ENCODE measurements around the gene AHDC1. TPM values are rescaled to one million over a fixed set of nuclear protein-coding genes. Genes with fewer than 3 reads are reported as not detected.
"Not testable (repeated sequence)": the region's sequence is repeated elsewhere in the genome, so short reads cannot be mapped to it uniquely, and the experiment has no call there.

The AHDC1 gene
- total RNA-seq, 1 donor from 2014 or later = 205 TPM

GRCh38 chr1:27543284-27543683 is 60.7 kb downstream of the AHDC1 start:
- TF ChIP-seq CTCF (IDR thresholded peaks at IDR 0.05) = no peak
- no peaks in the 10 kb centered on the region for H3K27me3 ChIP-seq
- peaks cover 24 to 27% of the 10 kb centered on the region in 2 donors for H3K36me3 ChIP-seq
- H3K9me3 ChIP-seq = no peaks in the 10 kb centered on the region
- intact Hi-C loops (cut with DNase I) = loop anchor here (5.0 kb wide), 3 partner anchors 51 to 126 kb away; partner anchors contain the start of gene WASF2
- no peak overlapping the region for H3K4me3 ChIP-seq
- peak overlapping the region; percentile 79 to 91 for H3K27ac ChIP-seq
- DNase-seq (ENCODE audit: low spot score in 2 of 2) = no peak
- H3K4me1 ChIP-seq = peaks cover 37 to 61% of the 10 kb centered on the region in 2 donors

GRCh38 chr1:27542463-27543273 is 61.3 kb downstream of the AHDC1 start:
- Histone ChIP-seq H3K27me3 (no peaks in the 10 kb centered on the region), H3K4me3 (no peak overlapping the region), H3K27ac (peak overlapping the region; percentile 79 to 91), H3K36me3 (peaks cover 18 to 21% of the 10 kb centered on the region in 2 donors), H3K9me3 (no peaks in the 10 kb centered on the region), H3K4me1 (peaks cover 41 to 66% of the 10 kb centered on the region in 2 donors)
- intact Hi-C loops (cut with DNase I) = loop anchor here (5.0 kb wide), 3 partner anchors 50 to 125 kb away; partner anchors contain the start of gene WASF2
- TF ChIP-seq CTCF (IDR thresholded peaks at IDR 0.05) = no peak
- DNase-seq (ENCODE audit: low spot score in 2 of 2) = no peak

GRCh38 chr1:27539901-27540861 is 63.8 kb downstream of the AHDC1 start:
- peaks cover 40 to 67% of the 10 kb centered on the region in 2 donors for H3K4me1 ChIP-seq
- peak overlapping the region; percentile 43 to 91 for H3K27ac ChIP-seq
- intact Hi-C loops (cut with DNase I) = loop anchor here (5.0 kb wide), 3 partner anchors 48 to 123 kb away; partner anchors contain the start of gene WASF2
- TF ChIP-seq CTCF (IDR thresholded peaks at IDR 0.05) = no peak
- DNase-seq (ENCODE audit: low spot score in 2 of 2) = peak in 1 of 2 donors; percentile 89
- no peak overlapping the region for H3K4me3 ChIP-seq
- H3K9me3 ChIP-seq = no peaks in the 10 kb centered on the region
- H3K36me3 ChIP-seq = peaks cover under 1 to 10% of the 10 kb centered on the region in 2 donors
- no peaks in the 10 kb centered on the region for H3K27me3 ChIP-seq

GRCh38 chr1:27538793-27539192 is 65.2 kb downstream of the AHDC1 start:
- Histone ChIP-seq H3K9me3 (no peaks in the 10 kb centered on the region), H3K4me3 (no peak overlapping the region), H3K36me3 (peaks cover 14 to 22% of the 10 kb centered on the region in 2 donors), H3K27me3 (no peaks in the 10 kb centered on the region), H3K4me1 (peaks cover 30 to 53% of the 10 kb centered on the region in 2 donors), H3K27ac (peak overlapping the region; percentile 2 to 27)
- DNase-seq (ENCODE audit: low spot score in 2 of 2) = no peak
- TF ChIP-seq CTCF (IDR thresholded peaks at IDR 0.05) = no peak
- intact Hi-C loops (cut with DNase I) = no loop called here

GRCh38 chr1:27538305-27538676 is 65.7 kb downstream of the AHDC1 start:
- H3K4me3 ChIP-seq; H3K27me3 ChIP-seq; intact Hi-C loops (cut with DNase I); H3K9me3 ChIP-seq; DNase-seq (ENCODE audit: low spot score in 2 of 2): not testable (repeated sequence)
- H3K27ac ChIP-seq = peak overlapping the region; percentile 2 to 27
- peaks cover 30 to 50% of the 10 kb centered on the region in 2 donors for H3K4me1 ChIP-seq
- peaks cover 19 to 27% of the 10 kb centered on the region in 2 donors for H3K36me3 ChIP-seq
